Muscle layer of duodenum (tissue), 2 donors: ENCODE results near the gene TFEB.

Experiments used
- H3K27ac ChIP-seq: one replicate; pipeline ENCODE4 v1.7.0; 2013; ENCODE audit warnings: mild to moderate bottlenecking, low read length
- H3K27me3 ChIP-seq: one replicate; pipeline ENCODE4 v1.7.0; 2013; ENCODE audit warnings: low read depth, mild to moderate bottlenecking, control low read depth, low read length
- H3K36me3 ChIP-seq, 2 donors: one replicate each; pipeline ENCODE4 v1.7.0; 2013; ENCODE audit warnings: low read length in 2 of 2, control low read depth in 1 of 2, mild to moderate bottlenecking in 1 of 2; ENCODE audit not compliant: insufficient read depth in 2 of 2, control insufficient read depth in 1 of 2
- H3K4me1 ChIP-seq, 2 donors: one replicate each; pipeline ENCODE4 v1.7.0; 2013; ENCODE audit warnings: low read length in 2 of 2, mild to moderate bottlenecking in 2 of 2, control low read depth in 1 of 2, moderate library complexity in 1 of 2; ENCODE audit not compliant: insufficient read depth in 2 of 2, control insufficient read depth in 1 of 2
- H3K4me3 ChIP-seq, 2 donors: one replicate each; pipeline ENCODE4 v1.7.0; 2013; ENCODE audit warnings: low read length in 2 of 2, low read depth in 1 of 2, mild to moderate bottlenecking in 1 of 2
- H3K9me3 ChIP-seq, 2 donors: one replicate each; pipeline ENCODE4 v1.7.0; 2013; ENCODE audit warnings: low read length in 2 of 2, control low read depth in 1 of 2, mild to moderate bottlenecking in 1 of 2; ENCODE audit not compliant: control insufficient read depth in 1 of 2
- donor health status: healthy.

TFEB gene

GRCh38 chr6:41735427-41736185 lies at the start of gene TFEB:
TSS of gene TFEB (minus strand) at chr6:41735608. CDS start at chr6:41691213, 44,395 bp downstream.
- no peak within 1 kb of the TSS for H3K27ac ChIP-seq
- peak within 1 kb of the TSS; percentile 73 to 74 for H3K4me3 ChIP-seq
- no peaks in the 10 kb centered on the region for H3K36me3 ChIP-seq
- H3K9me3 ChIP-seq: no peaks in the 10 kb centered on the region
- H3K27me3 ChIP-seq: no peaks in the 10 kb centered on the region
- peaks cover 10 to 34% of the 10 kb centered on the region in 2 donors for H3K4me1 ChIP-seq

GRCh38 chr6:41784581-41785171 lies 49.3 kb upstream of the TFEB start:
- peaks cover 16 to 39% of the 10 kb centered on the region in 2 donors for H3K4me1 ChIP-seq
- peaks cover 8% of the 10 kb centered on the region in 2 donors for H3K36me3 ChIP-seq
- no peak overlapping the region for H3K4me3 ChIP-seq
- H3K27me3 ChIP-seq: no peaks in the 10 kb centered on the region
- H3K9me3 ChIP-seq: no peaks in the 10 kb centered on the region
- peak overlapping the region; percentile 28 for H3K27ac ChIP-seq

GRCh38 chr6:41783106-41783780 lies 47.8 kb upstream of the TFEB start:
- Histone ChIP-seq H3K4me1 (peaks cover 23 to 42% of the 10 kb centered on the region in 2 donors), H3K27me3 (no peaks in the 10 kb centered on the region), H3K4me3 (no peak overlapping the region), H3K27ac (no peak overlapping the region), H3K9me3 (no peaks in the 10 kb centered on the region), H3K36me3 (no peaks in the 10 kb centered on the region)

DNA sequence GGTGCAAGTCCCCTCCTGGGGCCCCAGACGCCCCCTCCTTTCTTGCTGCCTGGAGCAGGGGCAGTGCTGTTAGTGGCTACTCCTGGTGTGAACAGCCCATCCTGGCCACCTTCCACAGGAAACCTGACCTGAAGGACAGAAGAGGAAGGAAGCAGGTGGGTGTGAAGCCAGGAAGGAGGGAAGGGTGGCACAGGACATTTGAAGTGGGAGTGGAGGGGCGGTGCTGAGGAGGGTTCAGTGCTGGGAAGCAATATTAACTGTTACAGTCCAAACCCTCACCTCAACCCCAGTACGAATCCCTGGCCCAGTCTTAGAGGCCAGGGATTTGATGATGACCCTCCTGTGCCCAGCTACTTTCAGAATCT lies 45.9 kb upstream of the TFEB start:
- Histone ChIP-seq H3K36me3 (peaks cover 0 to 11% of the 10 kb centered on the region in 2 donors), H3K4me1 (peaks cover 23 to 43% of the 10 kb centered on the region in 2 donors), H3K27me3 (no peaks in the 10 kb centered on the region), H3K27ac (peak overlapping the region; percentile 61), H3K4me3 (peak overlapping the region; percentile 63 to 87), H3K9me3 (no peaks in the 10 kb centered on the region)

GRCh38 chr6:41780551-41781365 lies 45.4 kb upstream of the TFEB start, which contains the start of gene PRICKLE4:
TSS of gene PRICKLE4 (plus strand) at chr6:41780782. CDS start at chr6:41783474, 2,692 bp downstream.
- H3K4me1 ChIP-seq: peaks cover 20 to 38% of the 10 kb centered on the region in 2 donors
- peaks cover 0 to 11% of the 10 kb centered on the region in 2 donors for H3K36me3 ChIP-seq
- peak within 1 kb of the TSS; percentile 72 for H3K27ac ChIP-seq
- peak within 1 kb of the TSS; percentile 80 to 87 for H3K4me3 ChIP-seq
- H3K27me3 ChIP-seq: no peaks in the 10 kb centered on the region
- H3K9me3 ChIP-seq: no peaks in the 10 kb centered on the region

DNA sequence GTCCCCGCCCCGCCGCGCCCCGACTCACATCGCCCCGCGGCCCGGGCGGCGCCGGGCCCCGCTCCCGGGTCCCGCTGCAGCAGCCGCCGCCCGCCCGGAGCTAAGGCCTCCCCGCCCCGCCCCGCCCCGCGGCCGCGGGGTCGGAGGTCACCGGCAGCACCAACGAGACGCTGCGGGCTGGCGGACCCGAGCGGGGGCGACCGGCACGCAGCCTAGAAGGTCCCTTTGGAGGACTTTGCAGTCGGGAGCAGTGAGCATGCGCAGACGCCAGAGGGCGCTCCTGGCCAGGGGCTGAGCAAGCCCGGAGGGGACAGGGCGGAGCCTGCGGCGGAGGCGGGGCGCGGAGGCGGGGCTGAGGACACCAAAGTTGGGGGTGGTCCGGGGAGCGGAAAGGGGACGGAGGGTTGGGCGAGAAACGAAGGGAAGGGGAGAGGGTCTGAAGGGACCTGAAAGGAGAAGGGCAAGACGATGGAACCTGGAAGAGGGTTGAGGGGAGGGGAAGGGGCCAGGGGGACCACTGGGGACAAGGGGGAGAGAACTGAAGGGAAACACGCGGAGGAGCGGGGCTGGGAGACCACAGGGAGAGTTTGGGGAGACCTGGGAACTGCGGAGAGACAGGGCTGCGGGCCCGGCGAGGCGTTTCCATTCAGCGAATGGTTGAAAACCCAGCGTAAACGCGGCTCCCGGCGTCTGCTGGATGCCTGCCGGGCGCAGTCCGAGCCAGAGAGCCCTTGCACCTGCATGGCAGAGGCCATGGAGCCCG lies 44.6 kb upstream of the TFEB start, which contains the start of gene FRS3:
FRS3 (minus strand) TSS at position 113 of the 763 bp plus-strand sequence. CDS start 2,913 bp downstream, outside the sequence.
- peaks cover 6 to 17% of the 10 kb centered on the region in 2 donors for H3K36me3 ChIP-seq
- H3K4me3 ChIP-seq: peak within 1 kb of the TSS; percentile 80 to 87
- peaks cover 17 to 30% of the 10 kb centered on the region in 2 donors for H3K4me1 ChIP-seq
- H3K9me3 ChIP-seq: no peaks in the 10 kb centered on the region
- H3K27me3 ChIP-seq: no peaks in the 10 kb centered on the region
- H3K27ac ChIP-seq: peak within 1 kb of the TSS; percentile 72

DNA sequence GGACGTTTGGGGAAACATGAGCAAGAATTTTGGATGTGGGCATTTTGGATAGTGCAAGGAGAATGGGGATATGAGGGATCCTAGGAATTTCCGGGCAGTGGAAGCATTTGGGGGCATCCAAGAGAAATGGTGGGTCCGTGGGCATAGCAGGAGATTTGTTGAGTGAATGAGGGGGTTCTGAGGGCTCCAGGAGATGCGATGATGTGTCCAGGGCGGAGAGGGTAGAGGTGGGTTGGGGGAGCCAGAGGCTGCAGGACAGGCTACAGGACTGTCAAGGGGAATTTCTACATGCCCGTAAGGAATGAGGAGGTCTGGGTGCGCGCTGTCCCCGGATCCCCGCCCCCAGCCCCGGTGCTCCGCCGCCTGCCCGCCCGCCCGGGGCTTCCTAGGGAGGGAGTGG lies 43.9 kb upstream of the TFEB start:
- H3K36me3 ChIP-seq: peaks cover 11 to 23% of the 10 kb centered on the region in 2 donors
- no peaks in the 10 kb centered on the region for H3K9me3 ChIP-seq
- peak overlapping the region; percentile 67 to 87 for H3K4me3 ChIP-seq
- no peaks in the 10 kb centered on the region for H3K27me3 ChIP-seq
- peaks cover 14 to 25% of the 10 kb centered on the region in 2 donors for H3K4me1 ChIP-seq
- peak overlapping the region; percentile 16 for H3K27ac ChIP-seq

GRCh38 chr6:41778895-41779294 lies 43.5 kb upstream of the TFEB start:
- Histone ChIP-seq H3K4me3 (peak overlapping the region; percentile 67 to 87), H3K9me3 (no peaks in the 10 kb centered on the region), H3K27me3 (no peaks in the 10 kb centered on the region), H3K4me1 (peaks cover 9 to 25% of the 10 kb centered on the region in 2 donors), H3K27ac (peak overlapping the region; percentile 16), H3K36me3 (peaks cover 14 to 26% of the 10 kb centered on the region in 2 donors)

GRCh38 chr6:41777551-41778285 lies 42.3 kb upstream of the TFEB start:
- Histone ChIP-seq H3K4me3 (no peak overlapping the region), H3K9me3 (no peaks in the 10 kb centered on the region), H3K36me3 (peaks cover 16 to 34% of the 10 kb centered on the region in 2 donors), H3K27me3 (no peaks in the 10 kb centered on the region), H3K4me1 (peaks cover 7 to 25% of the 10 kb centered on the region in 2 donors), H3K27ac (no peak overlapping the region)
